Stimulated activated naive B cell treated with anti-CD40 and anti-IgM and Interleukin-4, amounts not matched to agents 10 μg/mL and 1 μg/mL and 100 μg/mL, for 72 hours (primary cell): Measurements from ENCODE around the gene BICD1.

Experiments used
- ATAC-seq, 2 donors: fragments of 150-1000 bp; cut with Tn5 transposase; replicated peaks; 2 replicates each; pipeline ENCODE4 v1.10.0; 2021; ENCODE audit warnings: moderate library complexity in 1 of 2
- DNase-seq: peaks from one replicate; pipeline ENCODE4 v3.0.0; 2021
- H3K27ac Mint-ChIP-seq: one replicate; pipeline ENCODE4 v1.8.0; 2022; ENCODE audit warnings: mild to moderate bottlenecking, mixed read lengths
- H3K27me3 Mint-ChIP-seq, 2 donors: one replicate each; pipeline ENCODE4 v1.8.0; 2022; ENCODE audit warnings: mixed read lengths in 2 of 2
- H3K36me3 Mint-ChIP-seq, 2 donors: one replicate each; pipeline ENCODE4 v1.8.0; 2022; ENCODE audit warnings: mixed read lengths in 2 of 2, mild to moderate bottlenecking in 1 of 2
- H3K4me1 Mint-ChIP-seq, 2 donors: one replicate each; pipeline ENCODE4 v1.8.0; 2022; ENCODE audit warnings: mixed read lengths in 2 of 2, mild to moderate bottlenecking in 1 of 2
- H3K4me3 Mint-ChIP-seq, 2 donors: one replicate each; pipeline ENCODE4 v1.8.0; 2022; ENCODE audit warnings: mild to moderate bottlenecking in 2 of 2, mixed read lengths in 2 of 2, moderate library complexity in 1 of 2
- H3K9me3 Mint-ChIP-seq, 2 donors: one replicate each; pipeline ENCODE4 v1.8.0; 2022; ENCODE audit warnings: mixed read lengths in 2 of 2, mild to moderate bottlenecking in 1 of 2

BICD1 gene

GRCh38 chr12:32110942-32111341, 4.3 kb downstream of the BICD1 start:
- H3K36me3 Mint-ChIP-seq: peaks cover 14 to 27% of the 10 kb centered on the region in 2 donors
- no peaks in the 10 kb centered on the region for H3K27me3 Mint-ChIP-seq
- DNase-seq: no peak
- H3K4me1 Mint-ChIP-seq: peaks cover 26 to 41% of the 10 kb centered on the region in 2 donors
- no peaks in the 10 kb centered on the region for H3K9me3 Mint-ChIP-seq
- no peak overlapping the region for H3K27ac Mint-ChIP-seq
- no peak overlapping the region for H3K4me3 Mint-ChIP-seq
- no peak for ATAC-seq

- H3K27me3 Mint-ChIP-seq: no peaks in the 10 kb centered on the region
- no peak for ATAC-seq
- peaks cover 20 to 25% of the 10 kb centered on the region in 2 donors for H3K4me1 Mint-ChIP-seq
- no peaks in the 10 kb centered on the region for H3K9me3 Mint-ChIP-seq
- no peak overlapping the region for H3K4me3 Mint-ChIP-seq
- DNase-seq: no peak
- H3K36me3 Mint-ChIP-seq: peaks cover 10 to 31% of the 10 kb centered on the region in 2 donors
- no peak overlapping the region for H3K27ac Mint-ChIP-seq
Observed at GRCh38 chr12:32115404-32116104, 8.9 kb downstream of the BICD1 start.

DNA sequence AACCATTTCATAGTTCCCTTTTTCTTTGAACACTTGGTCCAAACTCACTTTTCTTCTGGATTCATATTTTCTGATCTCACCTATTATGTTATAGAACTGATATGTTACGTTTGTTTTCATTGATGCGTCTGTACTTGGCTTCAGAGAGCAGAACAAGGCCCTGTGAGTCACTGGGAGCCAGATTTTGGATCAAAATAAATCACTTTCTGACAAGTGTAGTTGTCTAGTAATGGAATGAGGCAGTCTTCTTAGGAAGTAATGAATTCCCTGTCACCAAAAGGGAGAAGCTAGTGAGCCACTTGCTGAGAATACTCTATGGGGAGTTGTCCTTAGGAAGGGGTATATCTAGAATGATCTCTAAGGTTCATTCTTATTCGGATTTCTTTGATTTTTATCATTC, 10.2 kb downstream of the BICD1 start:
- H3K27ac Mint-ChIP-seq: no peak overlapping the region
- no peaks in the 10 kb centered on the region for H3K27me3 Mint-ChIP-seq
- ATAC-seq (no peak), DNase-seq (no peak)
- H3K4me1 Mint-ChIP-seq: peaks cover 21 to 26% of the 10 kb centered on the region in 2 donors
- H3K4me3 Mint-ChIP-seq: no peak overlapping the region
- peaks cover 10 to 33% of the 10 kb centered on the region in 2 donors for H3K36me3 Mint-ChIP-seq
- no peaks in the 10 kb centered on the region for H3K9me3 Mint-ChIP-seq

- no peak overlapping the region for H3K27ac Mint-ChIP-seq
- no peak for ATAC-seq
- peaks cover 21 to 26% of the 10 kb centered on the region in 2 donors for H3K4me1 Mint-ChIP-seq
- no peaks in the 10 kb centered on the region for H3K27me3 Mint-ChIP-seq
- no peaks in the 10 kb centered on the region for H3K9me3 Mint-ChIP-seq
- H3K4me3 Mint-ChIP-seq: no peak overlapping the region
- no peak for DNase-seq
- peaks cover 7 to 28% of the 10 kb centered on the region in 2 donors for H3K36me3 Mint-ChIP-seq
Observed at GRCh38 chr12:32117316-32117715, 10.7 kb downstream of the BICD1 start.

DNA sequence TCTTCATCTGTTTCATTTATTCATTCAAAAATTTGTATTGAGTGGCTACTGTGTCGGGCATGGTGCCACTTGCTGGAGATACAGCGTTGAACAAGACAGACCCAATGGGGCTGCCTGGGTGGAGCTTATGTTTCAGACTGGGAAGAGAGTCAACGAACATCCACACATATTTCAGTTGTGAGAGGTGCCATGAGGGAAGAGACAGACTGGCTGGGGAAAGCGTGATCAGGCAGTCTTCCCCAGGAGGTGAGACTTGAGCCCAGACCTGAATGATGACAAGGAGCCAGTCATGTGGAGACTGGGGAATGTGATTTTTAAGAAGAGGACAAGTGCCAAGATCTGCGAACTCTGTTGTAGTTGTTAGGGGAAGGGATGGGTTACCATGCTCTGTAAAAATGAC, 12.2 kb downstream of the BICD1 start:
- H3K4me3 Mint-ChIP-seq: no peak overlapping the region
- DNase-seq (no peak), ATAC-seq (no peak)
- H3K27me3 Mint-ChIP-seq: no peaks in the 10 kb centered on the region
- no peak overlapping the region for H3K27ac Mint-ChIP-seq
- no peaks in the 10 kb centered on the region for H3K9me3 Mint-ChIP-seq
- peaks cover 26 to 31% of the 10 kb centered on the region in 2 donors for H3K4me1 Mint-ChIP-seq
- H3K36me3 Mint-ChIP-seq: peaks cover 4 to 24% of the 10 kb centered on the region in 2 donors

- H3K9me3 Mint-ChIP-seq: no peaks in the 10 kb centered on the region
Observed at GRCh38 chr12:32120419-32120818, 13.8 kb downstream of the BICD1 start.

GRCh38 chr12:32124637-32125036, 18.0 kb downstream of the BICD1 start:
- Mint-ChIP-seq H3K4me3 (no peak overlapping the region), H3K27ac (no peak overlapping the region), H3K4me1 (peaks cover 16 to 20% of the 10 kb centered on the region in 2 donors), H3K27me3 (no peaks in the 10 kb centered on the region), H3K9me3 (no peaks in the 10 kb centered on the region), H3K36me3 (peaks cover 6 to 12% of the 10 kb centered on the region in 2 donors)
- no peak for DNase-seq
- ATAC-seq: no peak

More at GRCh38 chr12:32120419-32120818, 13.8 kb downstream of the BICD1 start:
- H3K4me3 Mint-ChIP-seq: no peak overlapping the region
- H3K36me3 Mint-ChIP-seq: peaks cover 0 to 16% of the 10 kb centered on the region in 2 donors
- no peak for DNase-seq
- H3K27ac Mint-ChIP-seq: no peak overlapping the region
- no peaks in the 10 kb centered on the region for H3K27me3 Mint-ChIP-seq
- peaks cover 27 to 30% of the 10 kb centered on the region in 2 donors for H3K4me1 Mint-ChIP-seq
- ATAC-seq: no peak

DNA sequence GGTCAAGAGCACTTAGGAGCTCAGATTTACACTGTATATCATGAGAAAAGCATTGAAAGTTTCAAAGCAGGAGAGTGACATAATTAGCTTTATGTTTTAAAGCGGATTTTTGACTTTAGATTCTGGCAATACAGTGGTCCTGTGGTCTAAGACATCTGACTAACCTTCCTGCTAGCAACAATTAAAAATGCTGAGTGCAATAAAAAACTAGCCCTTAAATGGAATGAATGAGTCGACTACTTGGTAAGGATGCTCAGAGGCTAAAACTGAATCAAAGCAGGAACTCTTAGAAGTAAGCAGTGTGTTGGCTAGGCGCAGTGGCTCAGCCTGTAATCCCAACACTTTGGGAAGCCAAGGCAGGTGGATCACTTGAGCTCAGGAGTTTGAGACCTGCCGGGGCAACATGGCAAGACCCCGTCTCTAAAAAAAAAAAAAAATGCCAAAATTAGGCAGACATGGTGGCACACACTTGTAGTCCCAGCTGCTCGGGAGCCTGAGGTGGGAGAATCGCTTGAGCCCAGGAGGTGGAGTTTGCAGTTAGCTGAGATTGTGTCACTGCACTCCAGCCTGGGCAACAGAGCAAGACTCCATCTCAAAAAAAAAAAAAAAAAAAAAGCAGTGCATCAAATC, 18.9 kb downstream of the BICD1 start:
- H3K4me1 Mint-ChIP-seq: peaks cover 11 to 15% of the 10 kb centered on the region in 2 donors
- no peaks in the 10 kb centered on the region for H3K27me3 Mint-ChIP-seq
- ATAC-seq (no peak), DNase-seq (no peak)
- peak overlapping the region; percentile 2 for H3K27ac Mint-ChIP-seq
- H3K9me3 Mint-ChIP-seq: no peaks in the 10 kb centered on the region
- H3K36me3 Mint-ChIP-seq: peaks cover 7 to 8% of the 10 kb centered on the region in 2 donors
- no peak overlapping the region for H3K4me3 Mint-ChIP-seq

DNA sequence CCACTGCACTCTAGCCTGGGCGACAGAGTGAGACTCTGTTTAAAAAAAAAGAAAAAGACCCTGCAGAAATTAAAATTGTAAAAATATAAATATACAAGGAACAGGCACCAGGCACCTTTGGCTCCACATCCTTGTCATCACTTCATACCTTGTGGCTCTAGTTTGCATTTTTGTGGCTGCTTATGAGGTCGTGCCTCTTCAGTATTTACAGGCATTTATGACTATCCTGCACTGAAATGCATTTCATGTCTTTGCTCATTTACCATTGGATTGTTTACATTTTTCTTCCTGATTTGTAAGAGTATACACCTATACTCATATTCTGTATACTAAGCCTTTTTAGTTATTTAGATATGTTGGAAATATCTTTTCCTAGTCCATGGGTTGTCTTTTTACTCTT, 20.1 kb downstream of the BICD1 start:
- peaks cover 15% of the 10 kb centered on the region in 2 donors for H3K4me1 Mint-ChIP-seq
- ATAC-seq (no peak), DNase-seq (no peak)
- H3K4me3 Mint-ChIP-seq: no peak overlapping the region
- H3K27ac Mint-ChIP-seq: no peak overlapping the region
- H3K9me3 Mint-ChIP-seq: no peaks in the 10 kb centered on the region
- H3K36me3 Mint-ChIP-seq: peaks cover 8 to 9% of the 10 kb centered on the region in 2 donors
- H3K27me3 Mint-ChIP-seq: no peaks in the 10 kb centered on the region

DNA sequence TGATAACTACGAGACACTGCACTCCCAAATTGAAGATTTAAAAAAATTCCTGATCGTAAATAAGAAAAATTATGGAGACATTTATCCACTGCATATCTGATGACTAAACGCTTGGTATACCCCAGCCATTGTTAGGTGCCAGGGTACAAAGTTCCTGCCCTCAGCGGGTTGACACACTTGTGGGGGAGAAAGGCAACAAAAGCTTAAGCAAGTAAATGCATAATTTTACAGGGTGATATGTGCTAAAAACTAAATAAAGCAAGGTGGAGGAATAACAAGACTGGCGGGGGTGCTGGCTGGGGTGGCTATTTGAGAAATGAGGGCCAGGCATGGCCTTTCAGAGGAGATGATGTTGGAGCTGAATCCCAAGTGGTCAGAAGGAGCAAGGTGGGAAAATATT, 25.0 kb downstream of the BICD1 start:
- Mint-ChIP-seq H3K9me3 (no peaks in the 10 kb centered on the region), H3K36me3 (peaks cover 10 to 17% of the 10 kb centered on the region in 2 donors), H3K4me3 (no peak overlapping the region), H3K27ac (peak overlapping the region; percentile 44), H3K27me3 (no peaks in the 10 kb centered on the region), H3K4me1 (peaks cover 23 to 28% of the 10 kb centered on the region in 2 donors)
- DNase-seq (no peak), ATAC-seq (no peak)

DNA sequence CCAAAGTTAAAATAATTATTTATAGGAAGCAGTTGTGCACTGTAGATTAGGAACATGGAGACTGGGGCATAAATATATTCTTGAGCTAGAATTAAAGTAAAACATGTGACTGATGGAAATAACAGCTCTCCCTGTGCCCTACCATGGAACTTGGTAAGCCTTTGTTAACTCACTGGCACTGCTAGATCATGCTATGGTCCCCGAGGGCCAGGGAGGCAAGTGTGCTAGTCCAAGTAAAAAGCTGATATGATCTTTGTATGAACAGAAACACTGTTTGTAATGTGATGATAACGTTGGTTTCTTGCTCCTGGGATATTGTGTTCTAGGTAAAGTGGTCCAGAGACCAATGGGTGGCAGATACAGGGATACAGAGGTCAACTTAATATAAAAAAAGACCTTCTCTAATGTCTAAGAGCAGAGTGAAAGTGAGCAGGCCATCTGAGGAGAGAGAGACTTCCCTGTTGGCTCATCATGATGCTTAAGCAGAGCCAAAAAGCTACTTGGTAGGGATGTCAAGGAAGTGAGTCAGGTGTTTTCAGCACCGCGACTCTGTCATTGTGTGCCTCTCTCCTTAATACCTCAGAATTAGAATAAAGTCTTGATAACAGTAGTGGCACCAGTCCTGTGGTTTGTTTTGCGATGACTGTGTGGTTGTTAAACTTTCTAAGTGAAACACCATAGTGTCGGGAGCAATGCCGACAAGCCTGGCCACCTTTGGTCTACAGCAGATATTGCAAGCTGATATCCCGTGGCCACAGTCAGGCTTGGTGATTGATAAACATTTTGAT, 27.6 kb downstream of the BICD1 start:
- H3K27ac Mint-ChIP-seq: peak overlapping the region; percentile 92
- H3K4me3 Mint-ChIP-seq: peak overlapping the region; percentile 18 to 66
- peaks cover 6 to 17% of the 10 kb centered on the region in 2 donors for H3K36me3 Mint-ChIP-seq
- no peaks in the 10 kb centered on the region for H3K9me3 Mint-ChIP-seq
- DNase-seq (peak; percentile 67), ATAC-seq (peak; percentile 85)
- no peaks in the 10 kb centered on the region for H3K27me3 Mint-ChIP-seq
- H3K4me1 Mint-ChIP-seq: peaks cover 21 to 32% of the 10 kb centered on the region in 2 donors

GRCh38 chr12:32135967-32136366, 29.3 kb downstream of the BICD1 start:
- DNase-seq (no peak), ATAC-seq (no peak)
- Mint-ChIP-seq H3K4me1 (peaks cover 26 to 36% of the 10 kb centered on the region in 2 donors), H3K27me3 (no peaks in the 10 kb centered on the region), H3K9me3 (no peaks in the 10 kb centered on the region), H3K36me3 (peaks cover 3 to 14% of the 10 kb centered on the region in 2 donors), H3K4me3 (no peak overlapping the region), H3K27ac (peak overlapping the region; percentile 69)

DNA sequence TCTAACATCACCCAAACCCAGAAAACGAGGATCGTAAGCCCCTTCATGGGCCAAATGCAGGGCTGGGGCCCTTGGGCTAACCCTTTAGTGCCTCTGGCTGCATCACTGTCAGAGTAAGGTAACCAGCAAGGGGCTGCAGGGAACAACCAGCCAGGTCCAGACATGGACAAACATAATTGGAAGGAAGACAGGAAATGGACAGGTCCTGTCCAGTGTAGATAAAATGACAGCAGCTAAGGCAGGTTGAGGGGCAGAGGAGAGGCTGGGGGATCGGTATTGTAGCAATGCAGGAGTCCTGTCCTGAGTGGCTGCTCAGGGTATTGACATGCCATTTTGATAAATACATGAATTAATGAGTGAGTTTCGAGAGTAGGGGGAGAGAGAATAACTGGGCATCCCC, 29.8 kb downstream of the BICD1 start:
- peaks cover 26 to 34% of the 10 kb centered on the region in 2 donors for H3K4me1 Mint-ChIP-seq
- no peak for ATAC-seq

DNA sequence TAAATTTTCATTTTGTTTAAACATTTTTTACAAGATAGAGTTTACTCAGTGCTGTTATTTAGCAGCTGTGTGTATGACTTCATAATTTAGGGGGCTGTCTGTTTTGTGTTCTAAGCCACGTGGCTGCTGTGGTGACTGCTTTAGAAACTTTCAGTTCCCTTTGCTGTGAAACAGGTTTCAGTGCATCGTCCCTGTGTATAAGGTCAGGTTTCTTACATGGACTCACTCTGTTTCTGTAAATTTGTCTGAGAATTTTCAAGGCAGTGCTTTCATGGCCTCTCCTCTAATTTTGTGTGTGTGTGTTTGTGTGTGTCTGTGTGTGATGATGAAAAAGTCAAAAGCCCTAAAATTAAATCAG, 32.4 kb downstream of the BICD1 start:
- peak; percentile 87 to 91 for ATAC-seq
- peak overlapping the region; percentile 94 for H3K27ac Mint-ChIP-seq
- DNase-seq: peak; percentile 74
- peak overlapping the region; percentile 79 to 90 for H3K4me3 Mint-ChIP-seq
- H3K27me3 Mint-ChIP-seq: no peaks in the 10 kb centered on the region
- H3K9me3 Mint-ChIP-seq: no peaks in the 10 kb centered on the region
- peaks cover 0 to 12% of the 10 kb centered on the region in 2 donors for H3K36me3 Mint-ChIP-seq
- peaks cover 22 to 28% of the 10 kb centered on the region in 2 donors for H3K4me1 Mint-ChIP-seq

More for the DNA sequence above, 29.8 kb downstream of the BICD1 start:
- no peak overlapping the region for H3K4me3 Mint-ChIP-seq
- H3K9me3 Mint-ChIP-seq: no peaks in the 10 kb centered on the region
- no peaks in the 10 kb centered on the region for H3K27me3 Mint-ChIP-seq
- peak overlapping the region; percentile 65 for H3K27ac Mint-ChIP-seq
- DNase-seq: no peak
- H3K36me3 Mint-ChIP-seq: peaks cover 3 to 14% of the 10 kb centered on the region in 2 donors
